Lower lobe of right lung (tissue), 2 donors: Measurements from ENCODE around the gene UPP2. TPM values are rescaled to one million over a fixed set of nuclear protein-coding genes. Genes with fewer than 3 reads are reported as not detected.

Experiments
- ATAC-seq, 2 donors: fragments of 200-7000 bp; cut with Tn5 transposase; one replicate each; pipeline ENCODE4 v1.9.1; 2020 to 2022; ENCODE audit warnings: mild to moderate bottlenecking in 2 of 2, moderate library complexity in 2 of 2
- DNase-seq: peaks from one replicate; pipeline ENCODE4 v3.0.0-alpha.2; 2020
- H3K27ac ChIP-seq: fragments of 200-600 bp; one replicate; pipeline ENCODE4 v1.8.0; 2022
- H3K27me3 ChIP-seq: fragments of 200-600 bp; one replicate; pipeline ENCODE4 v1.8.0; 2022; ENCODE audit warnings: low read depth
- H3K36me3 ChIP-seq: fragments of 200-600 bp; one replicate; pipeline ENCODE4 v1.8.0; 2022; ENCODE audit warnings: mild to moderate bottlenecking
- H3K4me1 ChIP-seq: fragments of 200-600 bp; one replicate; pipeline ENCODE4 v1.8.0; 2022
- H3K4me3 ChIP-seq: fragments of 200-600 bp; one replicate; pipeline ENCODE4 v1.8.0; 2022; ENCODE audit warnings: mild to moderate bottlenecking
- H3K9me3 ChIP-seq: fragments of 200-600 bp; one replicate; pipeline ENCODE4 v1.8.0; 2022
- intact Hi-C: fragments of 100-400 bp; cut with DNase I; formaldehyde crosslinking; loops from one replicate; pipeline ENCODE4 v1.11.0; 2022
- total RNA-seq: library from RNA; stranded (reverse); fragmentation: NEBNext Ultra II Directional; extraction: Animal tissue kit (Norgen Biotek cat#: 25700); gene quantifications from one replicate; pipeline ENCODE4 v1.2.1, GENCODE V29; 2021
- TF ChIP-seq, protein P1 (sequence below): fragments of 200-600 bp; IDR thresholded peaks from one replicate; pipeline ENCODE4 v1.8.0; 2022; ENCODE audit warnings: antibody characterized with exemption, mild to moderate bottlenecking
- donor health status: DM: no; HTN: yes; CAD: no; lungs with severe emphysema.

The UPP2 gene
- total RNA-seq, 1 donor from 2014 or later: not detected

DNA sequence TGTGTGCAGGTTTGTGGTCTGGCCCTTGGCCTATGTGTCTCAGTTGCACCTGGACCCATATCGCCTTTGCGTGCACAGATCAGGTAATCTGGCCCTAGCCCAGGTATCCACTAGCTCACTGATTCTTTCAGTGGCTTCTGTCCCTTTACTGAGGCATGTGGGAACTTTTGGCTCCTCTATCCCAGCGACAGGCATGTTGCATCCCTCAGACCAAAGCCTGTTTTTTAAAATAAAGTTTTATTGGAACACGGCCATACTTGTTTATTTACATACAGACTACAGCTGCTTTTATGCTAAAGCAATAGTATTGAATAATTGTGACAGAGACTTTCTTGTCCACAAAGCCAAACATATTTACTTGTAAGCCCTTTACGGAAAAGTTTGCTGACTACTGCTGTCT lies 39.9 kb upstream of the UPP2 start:
- no peaks in the 10 kb centered on the region for H3K36me3 ChIP-seq
- intact Hi-C loops: no loop called here
- TF ChIP-seq, protein P1, sequence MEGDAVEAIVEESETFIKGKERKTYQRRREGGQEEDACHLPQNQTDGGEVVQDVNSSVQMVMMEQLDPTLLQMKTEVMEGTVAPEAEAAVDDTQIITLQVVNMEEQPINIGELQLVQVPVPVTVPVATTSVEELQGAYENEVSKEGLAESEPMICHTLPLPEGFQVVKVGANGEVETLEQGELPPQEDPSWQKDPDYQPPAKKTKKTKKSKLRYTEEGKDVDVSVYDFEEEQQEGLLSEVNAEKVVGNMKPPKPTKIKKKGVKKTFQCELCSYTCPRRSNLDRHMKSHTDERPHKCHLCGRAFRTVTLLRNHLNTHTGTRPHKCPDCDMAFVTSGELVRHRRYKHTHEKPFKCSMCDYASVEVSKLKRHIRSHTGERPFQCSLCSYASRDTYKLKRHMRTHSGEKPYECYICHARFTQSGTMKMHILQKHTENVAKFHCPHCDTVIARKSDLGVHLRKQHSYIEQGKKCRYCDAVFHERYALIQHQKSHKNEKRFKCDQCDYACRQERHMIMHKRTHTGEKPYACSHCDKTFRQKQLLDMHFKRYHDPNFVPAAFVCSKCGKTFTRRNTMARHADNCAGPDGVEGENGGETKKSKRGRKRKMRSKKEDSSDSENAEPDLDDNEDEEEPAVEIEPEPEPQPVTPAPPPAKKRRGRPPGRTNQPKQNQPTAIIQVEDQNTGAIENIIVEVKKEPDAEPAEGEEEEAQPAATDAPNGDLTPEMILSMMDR: no peak
- no peak overlapping the region for H3K4me3 ChIP-seq
- no peak overlapping the region for H3K27ac ChIP-seq
- H3K27me3 ChIP-seq: no peaks in the 10 kb centered on the region
- ATAC-seq: no peak
- no peaks in the 10 kb centered on the region for H3K4me1 ChIP-seq
- DNase-seq: no peak
- H3K9me3 ChIP-seq: peaks cover 3% of the 10 kb centered on the region

DNA sequence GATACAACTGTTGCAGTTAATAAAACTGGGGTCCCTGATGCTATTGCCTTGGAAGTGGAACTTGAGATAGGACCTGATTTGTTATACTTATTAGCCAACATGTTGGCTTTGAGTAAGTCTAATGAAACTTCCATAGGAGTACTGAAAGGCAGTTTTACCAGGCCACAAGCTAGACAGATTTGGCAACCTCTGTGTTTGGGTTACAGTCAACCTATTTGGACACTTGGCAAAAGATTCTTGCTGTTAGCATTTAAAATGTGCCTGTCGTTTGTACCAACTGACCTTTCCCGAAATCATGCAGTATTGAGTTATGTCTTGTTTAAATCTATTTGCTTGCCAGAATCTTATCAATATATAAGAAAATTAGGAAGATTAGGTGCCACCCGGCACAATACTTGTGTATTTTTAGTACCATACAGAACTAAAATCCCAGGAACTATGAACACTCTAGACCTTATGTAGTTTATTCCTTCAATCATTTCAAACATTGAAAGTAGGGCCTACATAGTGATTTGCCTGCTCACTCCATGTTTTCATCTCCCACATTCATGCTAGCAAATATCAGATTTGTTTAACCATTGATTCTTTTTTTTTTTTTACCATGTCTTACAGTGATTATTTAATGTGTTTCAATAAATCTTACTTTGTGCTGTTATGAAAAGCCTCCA lies 35.5 kb upstream of the UPP2 start:
- TF ChIP-seq, protein P1: no peak
- no peak for DNase-seq
- H3K27ac ChIP-seq: no peak overlapping the region
- peaks cover 3% of the 10 kb centered on the region for H3K9me3 ChIP-seq
- H3K36me3 ChIP-seq: no peaks in the 10 kb centered on the region
- no peak for ATAC-seq
- no peak overlapping the region for H3K4me3 ChIP-seq
- H3K4me1 ChIP-seq: no peaks in the 10 kb centered on the region
- no peaks in the 10 kb centered on the region for H3K27me3 ChIP-seq
- intact Hi-C loops: no loop called here

DNA sequence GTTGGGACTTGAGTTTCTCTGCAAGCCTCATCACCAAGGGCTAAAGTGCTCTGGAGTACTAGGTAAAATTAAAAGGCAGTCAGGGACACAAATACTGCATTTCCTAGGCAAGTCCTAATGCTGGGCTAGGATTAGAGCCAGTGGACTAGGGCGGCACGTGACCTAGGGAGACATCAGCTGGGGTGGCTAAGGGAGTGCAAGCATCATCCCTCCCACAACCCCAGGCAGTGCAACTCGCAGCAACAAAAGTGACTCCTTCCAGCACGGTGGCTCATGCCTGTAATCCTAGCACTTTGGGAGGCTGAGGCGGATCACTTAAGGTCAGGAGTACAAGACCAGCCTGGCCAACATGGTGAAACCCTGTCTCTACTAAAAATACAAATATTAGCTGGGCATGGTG lies 30.7 kb upstream of the UPP2 start:
- no peak overlapping the region for H3K4me3 ChIP-seq
- DNase-seq: no peak
- no peak for ATAC-seq
- no peaks in the 10 kb centered on the region for H3K4me1 ChIP-seq
- intact Hi-C loops: no loop called here
- TF ChIP-seq, protein P1: no peak
- no peak overlapping the region for H3K27ac ChIP-seq
- H3K27me3 ChIP-seq: no peaks in the 10 kb centered on the region
- no peaks in the 10 kb centered on the region for H3K9me3 ChIP-seq
- no peaks in the 10 kb centered on the region for H3K36me3 ChIP-seq

DNA sequence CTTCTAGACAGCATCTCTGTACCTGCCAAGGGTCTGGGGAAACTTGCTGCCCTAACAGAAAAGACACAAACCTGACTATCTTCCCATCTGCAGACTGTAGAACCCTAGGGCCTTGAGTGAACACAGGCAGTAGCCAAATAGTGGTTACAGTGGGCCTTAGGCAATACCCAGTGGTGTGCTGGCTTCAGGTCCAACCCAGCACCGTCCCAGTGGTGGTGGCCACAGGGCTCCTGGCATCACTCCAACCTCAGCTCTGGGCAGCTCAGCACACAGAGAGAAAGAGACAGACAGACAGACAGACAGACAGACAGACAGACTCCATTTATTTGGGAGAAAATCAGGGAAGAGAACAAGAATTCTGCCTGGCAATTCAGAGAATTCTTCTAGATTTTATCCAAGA lies 29.3 kb upstream of the UPP2 start:
- Histone ChIP-seq H3K4me1 (no peaks in the 10 kb centered on the region), H3K36me3 (no peaks in the 10 kb centered on the region), H3K27me3 (no peaks in the 10 kb centered on the region), H3K27ac (no peak overlapping the region), H3K9me3 (peaks cover 2% of the 10 kb centered on the region), H3K4me3 (no peak overlapping the region)
- ATAC-seq: no peak
- DNase-seq: no peak
- TF ChIP-seq, protein P1: no peak
- intact Hi-C loops: no loop called here

DNA sequence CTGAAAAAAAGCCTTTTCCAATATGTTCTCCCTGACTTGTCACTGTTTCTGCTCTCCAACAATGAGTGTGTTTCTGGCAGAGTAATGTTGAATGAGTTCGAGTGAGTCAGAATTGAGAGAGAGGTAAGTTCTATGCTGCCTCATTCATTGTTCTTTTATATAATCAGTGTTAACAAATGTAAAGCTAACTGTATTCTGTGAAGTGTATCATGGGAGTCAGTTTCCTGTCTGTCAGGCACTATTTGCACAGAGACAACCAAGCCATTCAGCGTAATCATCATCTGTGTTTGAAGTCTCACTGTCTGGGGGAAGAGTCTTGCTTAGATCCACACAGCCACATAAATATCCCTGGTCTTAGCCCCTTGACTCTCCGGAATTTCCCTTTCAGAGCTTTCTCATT lies 22.0 kb upstream of the UPP2 start:
- TF ChIP-seq, protein P1: no peak
- no peak for DNase-seq

More for the DNA sequence above, 22.0 kb upstream of the UPP2 start:
- peaks cover 6% of the 10 kb centered on the region for H3K9me3 ChIP-seq
- H3K36me3 ChIP-seq: no peaks in the 10 kb centered on the region
- H3K4me1 ChIP-seq: no peaks in the 10 kb centered on the region
- no peaks in the 10 kb centered on the region for H3K27me3 ChIP-seq
- ATAC-seq: no peak
- no peak overlapping the region for H3K4me3 ChIP-seq
- intact Hi-C loops: no loop called here
- H3K27ac ChIP-seq: no peak overlapping the region
